Left lung (tissue), 10 donors: ENCODE data around the gene CACNA1D. TPM values are rescaled to one million over a fixed set of nuclear protein-coding genes. Genes with fewer than 3 reads are reported as not detected.
A peak's percentile ranks its signal among the peaks of the same experiment; 100 is the strongest.

Experiments
- ATAC-seq: fragments of 200-7000 bp; cut with Tn5 transposase; one replicate; pipeline ENCODE4 v1.9.1; 2020; ENCODE audit warnings: moderate library complexity
- DNase-seq, 4 donors: peaks; one replicate each; pipeline ENCODE4 v3.0.0-alpha.2; 2013 to 2020
- H3K27ac ChIP-seq, 2 donors: fragments of 200-600 bp; sonication (generic) in 1 of 2; one replicate each; pipeline versions ENCODE4 v1.5.0 to v1.8.0; 2020 to 2021
- H3K27me3 ChIP-seq, 2 donors: fragments of 200-600 bp; sonication (generic) in 1 of 2; one replicate each; pipeline versions ENCODE4 v1.5.0 to v1.8.0; 2020 to 2021
- H3K36me3 ChIP-seq, 2 donors: fragments of 200-600 bp; sonication (generic) in 1 of 2; one replicate each; pipeline versions ENCODE4 v1.5.0 to v1.8.0; 2020 to 2021
- H3K4me1 ChIP-seq, 2 donors: fragments of 200-600 bp; one replicate each; pipeline ENCODE4 v1.8.0; 2021
- H3K4me3 ChIP-seq, 2 donors: fragments of 200-600 bp; sonication (generic) in 1 of 2; one replicate each; pipeline versions ENCODE4 v1.5.0 to v1.8.0; 2020 to 2021; ENCODE audit warnings: mild to moderate bottlenecking in 1 of 2
- H3K9me3 ChIP-seq, 2 donors: fragments of 200-600 bp; sonication (generic) in 1 of 2; one replicate each; pipeline versions ENCODE4 v1.5.0 to v1.8.0; 2020 to 2021
- CTCF ChIP-seq, 2 donors: fragments of 200-600 bp; sonication (generic) in 1 of 2; IDR thresholded peaks; one replicate each; pipeline versions ENCODE4 v1.5.0 to v1.8.0; 2021; ENCODE audit warnings: antibody characterized with exemption in 2 of 2
- intact Hi-C, 2 donors: fragments of 100-400 bp; cut with DNase I; formaldehyde crosslinking; loops; one replicate each; pipeline versions ENCODE4 v1.11.2 to v1.14.2; 2022
- polyA plus RNA-seq, 6 donors: library from polyadenylated mRNA; unstranded; fragments of 120-200 nt; gene quantifications; one replicate each; pipeline ENCODE4 v1.2.1, GENCODE V29; 2013; ENCODE audit not compliant: insufficient read length in 6 of 6
- total RNA-seq, 2 donors: library from RNA; stranded (reverse); fragmentation: NEBNext Ultra II Directional; extraction: Animal tissue kit (Norgen Biotek cat#: 25700); gene quantifications; one replicate each; pipeline ENCODE4 v1.2.1, GENCODE V29; 2021
- donor health status: DM: no; HTN: yes; CAD: no.
- donor health status: DM: no; HTN: no; CAD: no.

Gene CACNA1D
- total and polyA plus RNA-seq, 8 donors, result 32.6 to 78.2 (median 56.2) TPM

DNA sequence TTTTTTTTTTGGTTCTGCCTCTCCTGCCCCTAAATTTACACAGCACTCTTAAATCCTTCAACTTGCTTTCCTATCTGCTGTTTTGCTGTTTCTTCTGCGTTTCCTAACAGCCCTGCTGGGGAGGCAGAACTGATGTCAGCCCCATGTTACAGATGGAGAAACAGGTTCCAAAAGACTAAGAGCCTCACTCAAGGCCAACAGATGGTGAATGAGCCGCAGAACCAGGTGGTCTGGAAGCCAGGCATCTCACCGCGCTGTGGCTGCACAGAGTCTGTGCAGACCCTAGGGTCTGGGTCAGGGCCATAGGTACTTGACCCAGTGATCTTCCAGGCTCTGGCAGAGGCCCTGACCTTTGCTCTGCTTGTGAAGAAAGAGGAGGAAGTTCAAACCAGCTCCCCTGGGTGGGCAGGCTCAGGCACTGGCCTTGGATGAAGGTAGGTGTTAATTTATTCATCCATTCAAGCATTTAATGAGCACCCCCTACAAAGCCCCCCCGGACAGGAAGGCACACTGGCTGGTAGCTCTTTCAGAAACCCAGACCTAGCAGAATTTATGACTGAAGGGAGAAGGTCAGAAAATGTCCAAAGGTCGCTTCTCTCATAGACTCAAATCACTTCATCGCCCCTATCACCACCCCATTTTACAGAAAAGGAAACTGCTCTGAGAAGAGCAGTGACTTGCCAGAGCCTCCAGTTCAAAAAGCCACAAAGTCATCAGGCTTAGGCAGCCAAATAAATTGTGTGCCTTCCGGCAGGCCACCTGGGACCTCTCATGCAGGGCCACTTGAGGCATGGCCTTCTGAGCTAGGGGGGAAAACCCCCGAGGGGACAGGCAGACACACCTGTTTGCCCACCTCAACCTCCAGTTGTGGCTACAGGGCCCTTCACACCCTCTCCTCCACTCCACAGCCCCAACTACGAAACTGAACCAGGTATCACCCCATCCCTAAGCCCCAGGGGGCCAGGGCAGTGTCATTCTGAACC, 349.1 kb downstream of the CACNA1D start:
- Histone ChIP-seq H3K4me3 (no peak overlapping the region), H3K27me3 (peaks cover 0 to 49% of the 10 kb centered on the region in 2 donors), H3K27ac (no peak overlapping the region), H3K36me3 (no peaks in the 10 kb centered on the region), H3K9me3 (no peaks in the 10 kb centered on the region), H3K4me1 (peaks cover 0 to 24% of the 10 kb centered on the region in 2 donors)
- intact Hi-C loops, result no loop called here
- no peak for DNase-seq
- TF ChIP-seq CTCF (IDR thresholded peaks at IDR 0.05), result no peak
- ATAC-seq, result no peak

DNA sequence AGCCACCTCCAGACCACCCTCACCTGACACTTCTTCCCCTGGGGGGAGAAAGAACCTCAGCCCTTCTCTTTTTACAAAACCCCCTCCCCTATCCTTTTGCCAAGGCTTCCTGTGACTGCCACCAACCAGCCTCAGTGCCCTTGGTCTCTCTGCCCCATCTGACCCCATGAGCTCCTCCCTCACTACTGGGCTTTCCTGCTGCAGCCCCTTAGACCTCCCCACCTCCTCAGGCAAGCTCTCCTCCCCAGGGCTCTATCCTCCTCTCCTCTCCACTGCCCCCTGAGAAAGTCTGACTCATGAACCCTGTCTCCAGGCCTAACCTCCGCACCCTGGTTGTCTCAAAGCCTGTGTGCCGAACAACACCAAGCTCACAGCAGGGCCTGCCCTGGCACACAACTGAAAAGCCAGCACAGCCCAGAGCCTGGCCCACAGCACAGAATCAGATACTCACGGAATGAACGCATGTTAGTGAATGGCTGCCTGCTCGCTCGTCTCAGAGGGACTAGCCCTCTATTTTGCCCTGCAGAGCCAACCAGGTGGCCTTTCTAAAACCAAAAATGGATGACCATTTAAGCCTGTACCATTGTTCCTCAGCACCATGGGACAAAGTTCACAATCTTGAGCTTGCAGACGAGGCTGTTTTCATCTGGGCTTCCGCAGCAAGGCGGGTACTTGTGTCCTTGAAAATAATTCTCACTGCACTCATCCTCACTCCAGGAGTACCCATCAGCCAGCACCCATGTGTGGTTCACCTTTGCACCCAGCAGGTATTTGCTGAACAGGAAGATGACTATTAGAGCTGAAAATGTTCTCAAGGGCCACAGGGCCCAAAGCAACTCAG, 350.1 kb downstream of the CACNA1D start:
- Histone ChIP-seq H3K27me3 (peaks cover 0 to 52% of the 10 kb centered on the region in 2 donors), H3K4me1 (peaks cover 0 to 24% of the 10 kb centered on the region in 2 donors), H3K4me3 (no peak overlapping the region), H3K36me3 (no peaks in the 10 kb centered on the region), H3K27ac (no peak overlapping the region), H3K9me3 (no peaks in the 10 kb centered on the region)
- TF ChIP-seq CTCF (IDR thresholded peaks at IDR 0.05), result no peak
- ATAC-seq (no peak), DNase-seq (no peak)
- intact Hi-C loops, result no loop called here

DNA sequence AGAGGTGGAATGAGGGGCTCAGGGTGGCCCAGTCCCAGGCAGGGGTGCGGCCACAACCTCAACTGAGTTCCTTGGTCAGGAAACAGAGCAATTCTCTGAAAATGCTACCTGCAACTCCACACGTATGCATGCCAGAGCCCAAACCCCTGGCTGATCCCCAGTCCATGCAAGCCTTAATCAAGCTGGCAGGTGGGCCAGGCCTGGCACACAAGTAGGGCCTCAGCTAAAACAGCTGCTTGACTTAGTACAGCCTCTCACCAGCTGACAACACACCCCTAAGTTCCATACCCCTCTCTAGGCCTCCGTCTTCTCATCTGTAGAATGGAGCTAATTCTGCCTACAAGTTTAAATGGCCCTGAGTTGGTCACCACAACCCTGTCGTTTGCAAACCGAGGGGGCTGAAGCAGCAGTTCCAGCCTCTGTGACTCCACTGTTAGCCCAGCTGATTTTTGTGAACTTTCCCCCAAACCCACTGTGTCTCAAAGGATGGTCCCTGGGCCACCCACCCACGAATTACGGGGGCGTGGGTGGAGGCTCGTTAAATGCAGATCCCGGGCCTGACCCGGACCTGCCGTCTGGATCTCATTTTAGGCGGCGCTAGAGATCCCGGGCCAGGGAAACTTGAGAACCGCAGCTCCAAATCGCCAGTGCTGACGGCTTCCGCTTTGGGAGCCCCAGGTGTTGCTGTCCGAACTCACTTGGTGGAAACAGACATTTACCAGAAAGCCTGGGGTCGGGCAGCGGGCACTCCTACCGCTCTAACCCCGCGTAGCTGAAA, 350.9 kb downstream of the CACNA1D start:
- H3K36me3 ChIP-seq, result no peaks in the 10 kb centered on the region
- H3K27me3 ChIP-seq, result peaks cover 0 to 52% of the 10 kb centered on the region in 2 donors
- intact Hi-C loops, result no loop called here
- ATAC-seq, result peak; percentile 71
- H3K27ac ChIP-seq, result peak overlapping the region; percentile 18 to 39
- no peaks in the 10 kb centered on the region for H3K9me3 ChIP-seq
- peak overlapping the region; percentile 59 to 62 for H3K4me3 ChIP-seq
- DNase-seq, result peak in 3 of 4 donors; percentile 46 to 71 (median 63)
- H3K4me1 ChIP-seq, result peaks cover 0 to 24% of the 10 kb centered on the region in 2 donors
- TF ChIP-seq CTCF (IDR thresholded peaks at IDR 0.05), result no peak

DNA sequence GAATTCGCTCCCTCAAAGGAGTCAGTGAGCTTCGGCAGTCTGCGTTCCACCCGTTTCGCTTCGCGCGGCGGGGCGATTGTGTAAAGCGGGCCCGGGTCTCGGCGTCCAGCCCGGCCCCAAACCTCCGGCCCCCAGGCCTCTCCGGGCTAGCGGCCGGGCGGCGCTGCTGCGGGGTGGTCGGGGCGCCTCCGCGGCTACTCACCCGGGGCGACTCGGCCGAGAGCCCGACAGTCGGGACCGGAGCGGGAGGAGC, 351.4 kb downstream of the CACNA1D start:
- no peak for ATAC-seq
- Histone ChIP-seq H3K27ac (peak overlapping the region; percentile 18 to 39), H3K36me3 (no peaks in the 10 kb centered on the region), H3K4me3 (peak overlapping the region; percentile 59 to 62), H3K27me3 (peaks cover 0 to 52% of the 10 kb centered on the region in 2 donors), H3K9me3 (no peaks in the 10 kb centered on the region), H3K4me1 (peaks cover 0 to 24% of the 10 kb centered on the region in 2 donors)
- no peak for DNase-seq
- intact Hi-C loops, result no loop called here
- TF ChIP-seq CTCF (IDR thresholded peaks at IDR 0.05), result no peak
